HTR-8/SVneo (cell line): ENCODE data around the gene RFX3.

Experiments used
- DNase-seq: peaks from one replicate; pipeline ENCODE4 v3.0.0; 2011; ENCODE audit warnings: low spot score, mixed read lengths; ENCODE audit not compliant: insufficient read length
- FAIRE-seq: peaks from 2 replicates; lab custom pipeline; 2011; peaks lifted over from hg19 to GRCh38; lab: Jason Lieb, UNC

Gene RFX3

DNA sequence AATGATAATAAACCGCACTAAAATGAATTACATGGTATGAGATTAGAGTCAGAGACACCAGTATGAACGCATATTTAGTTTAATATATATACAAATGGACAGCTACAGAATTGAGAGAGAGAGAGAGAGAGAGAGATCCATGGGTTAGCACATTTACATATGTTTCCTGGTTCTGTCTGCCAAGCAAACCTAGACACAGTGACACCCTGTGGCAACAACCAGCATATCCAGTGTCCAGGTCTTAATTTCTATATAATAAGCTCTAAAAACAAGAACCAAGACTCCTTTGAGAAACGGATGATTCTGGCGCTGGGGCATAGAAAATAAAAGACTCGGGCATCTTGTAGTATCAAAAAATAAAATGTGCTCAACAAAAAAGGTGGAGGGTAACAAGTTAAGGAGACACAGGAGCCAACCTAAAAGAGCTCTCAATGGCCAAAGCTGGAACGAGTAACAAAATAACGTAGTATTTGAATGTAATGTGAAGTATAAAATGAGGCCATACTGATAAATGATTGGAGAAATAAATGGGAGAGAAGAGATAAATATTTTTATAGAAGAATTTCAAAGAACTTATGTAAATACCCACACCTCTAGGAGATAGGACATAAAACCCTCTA is 84.5 kb downstream of the RFX3 start:
- no peak for FAIRE-seq

DNA sequence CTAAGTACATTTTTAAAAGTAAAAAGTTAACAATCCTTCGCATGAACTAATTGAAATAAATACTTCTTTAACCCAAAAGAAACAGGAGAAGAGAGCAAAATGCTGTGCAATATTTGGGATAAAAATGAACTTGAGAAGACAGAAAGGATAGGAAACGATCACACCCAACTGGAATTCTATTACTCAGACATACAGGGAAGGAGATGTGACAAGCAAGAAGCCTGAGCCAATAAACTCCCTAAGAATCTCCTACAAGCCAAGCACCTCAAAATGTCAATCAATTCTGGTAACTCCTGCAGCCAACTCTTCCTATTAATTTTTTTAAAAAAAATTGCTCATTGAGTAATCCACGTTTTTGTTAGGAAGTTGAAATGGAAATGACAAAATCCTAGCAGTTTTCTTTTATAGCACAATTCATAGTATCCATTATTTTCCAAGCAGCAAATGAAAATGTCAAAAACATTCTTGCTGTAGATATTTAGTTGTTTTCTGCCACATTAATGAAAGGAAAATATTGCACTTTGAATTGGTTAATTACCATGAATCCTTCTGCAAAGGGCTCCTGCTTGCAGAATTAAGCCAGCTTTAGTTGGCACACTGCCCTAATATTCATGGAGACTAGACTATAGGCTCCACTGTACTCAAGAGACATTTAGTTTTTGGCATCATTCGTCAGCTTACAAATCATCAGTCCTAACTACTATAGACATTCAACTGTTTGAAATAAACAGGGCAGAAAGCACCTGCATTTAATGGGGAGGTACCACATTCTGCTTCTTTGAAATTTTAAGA is 89.0 kb downstream of the RFX3 start:
- peak; percentile 13 for DNase-seq

More for the DNA sequence above, 84.5 kb downstream of the RFX3 start:
- DNase-seq, result peak; percentile 28

DNA sequence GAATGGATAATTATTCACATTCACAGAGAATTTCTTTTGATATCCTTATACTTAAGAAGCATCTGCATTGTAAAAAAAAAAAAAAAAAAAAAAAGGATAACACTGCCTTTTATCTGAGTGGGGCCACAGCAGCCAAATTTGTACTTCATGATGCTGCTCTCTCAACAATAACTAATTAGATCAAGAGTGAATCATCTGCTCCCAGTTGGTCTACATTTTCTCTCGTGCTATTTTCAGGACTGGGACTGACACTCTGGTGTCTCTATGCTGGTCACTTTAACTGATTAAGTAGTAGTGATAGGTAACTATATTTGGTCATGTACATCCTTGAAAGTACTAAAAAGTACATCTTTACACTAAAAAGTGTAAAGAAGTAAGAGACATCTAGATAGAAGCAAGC is 90.1 kb downstream of the RFX3 start:
- DNase-seq, result no peak
- FAIRE-seq, result no peak

More for the DNA sequence above, 89.0 kb downstream of the RFX3 start:
- no peak for FAIRE-seq

DNA sequence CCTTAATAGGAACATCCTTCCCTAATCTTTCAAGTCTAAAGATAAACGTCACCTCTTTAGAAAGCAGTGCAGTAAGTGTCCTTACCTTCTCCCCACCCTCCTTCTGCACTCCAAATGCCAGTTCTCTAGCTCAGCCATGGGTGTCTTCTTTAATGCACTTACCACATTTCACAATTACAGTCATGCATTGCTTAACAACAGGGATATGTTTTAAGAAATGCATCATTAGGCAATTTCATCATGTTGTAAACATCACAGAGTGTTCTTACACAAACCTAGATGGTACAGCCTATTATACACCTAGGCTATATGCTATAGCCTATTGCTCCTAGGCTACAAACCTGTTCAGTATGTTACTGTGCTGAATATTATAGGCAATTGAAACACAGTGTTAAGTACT is 91.2 kb downstream of the RFX3 start:
- FAIRE-seq, result no peak

DNA sequence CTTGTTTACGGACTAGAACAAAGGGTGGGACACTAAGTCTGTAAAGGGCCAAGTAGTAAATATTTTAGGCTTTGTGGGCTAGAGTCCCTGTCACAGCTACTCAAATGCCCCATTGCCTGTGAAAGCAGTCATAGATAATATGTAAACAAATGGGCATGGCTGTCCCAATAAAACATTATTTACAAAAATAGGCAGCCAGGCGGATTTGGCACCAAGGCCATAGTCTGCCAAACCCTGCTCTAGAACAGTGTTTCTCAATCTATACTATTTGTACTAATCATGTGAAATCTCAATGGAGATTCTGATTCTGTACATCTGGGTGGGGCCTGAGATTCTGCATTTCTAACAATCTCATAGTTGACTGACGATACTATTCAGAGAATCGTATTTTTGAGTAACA is 92.0 kb downstream of the RFX3 start:
- FAIRE-seq (no peak), DNase-seq (no peak)

More for the DNA sequence above, 91.2 kb downstream of the RFX3 start:
- no peak for DNase-seq

DNA sequence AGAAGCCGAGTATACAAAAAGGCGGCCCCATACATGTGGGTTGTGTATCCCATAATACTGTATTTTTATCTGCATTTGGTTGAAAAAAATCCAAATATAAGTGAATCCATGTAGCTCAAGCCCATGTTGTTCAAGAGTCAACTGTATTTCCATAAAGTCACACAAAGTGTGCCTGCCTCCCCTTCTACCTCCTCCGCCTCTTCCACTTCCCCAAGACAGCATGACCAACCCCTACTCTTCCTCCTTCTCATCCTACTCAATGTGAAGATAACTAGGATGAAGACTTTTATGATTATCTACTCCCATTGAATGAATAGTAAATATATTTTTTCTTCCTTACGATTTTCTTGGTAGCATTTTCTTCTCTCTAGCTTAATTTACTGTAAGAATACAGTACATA is 92.7 kb downstream of the RFX3 start:
- no peak for FAIRE-seq

DNA sequence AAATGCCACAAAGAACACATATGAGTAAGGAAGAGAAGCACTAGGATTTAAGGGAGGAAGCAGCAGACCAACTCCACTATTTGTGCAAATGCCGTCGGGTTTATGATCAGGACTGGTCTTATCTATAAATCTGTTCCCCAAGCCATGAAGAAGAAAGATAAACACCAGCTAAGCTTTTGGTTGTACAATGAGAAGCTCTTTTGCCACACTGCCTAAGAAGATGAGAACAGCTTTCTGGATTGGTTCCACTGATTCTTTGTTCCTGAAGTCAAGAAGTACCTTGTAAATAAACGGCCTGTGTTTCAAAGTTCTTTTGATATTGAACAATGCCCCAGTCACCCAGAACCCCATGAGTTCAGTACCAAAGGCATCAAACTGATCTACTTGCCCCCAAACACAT is 93.9 kb downstream of the RFX3 start:
- no peak for DNase-seq
- no peak for FAIRE-seq

More for the DNA sequence above, 92.7 kb downstream of the RFX3 start:
- no peak for DNase-seq

DNA sequence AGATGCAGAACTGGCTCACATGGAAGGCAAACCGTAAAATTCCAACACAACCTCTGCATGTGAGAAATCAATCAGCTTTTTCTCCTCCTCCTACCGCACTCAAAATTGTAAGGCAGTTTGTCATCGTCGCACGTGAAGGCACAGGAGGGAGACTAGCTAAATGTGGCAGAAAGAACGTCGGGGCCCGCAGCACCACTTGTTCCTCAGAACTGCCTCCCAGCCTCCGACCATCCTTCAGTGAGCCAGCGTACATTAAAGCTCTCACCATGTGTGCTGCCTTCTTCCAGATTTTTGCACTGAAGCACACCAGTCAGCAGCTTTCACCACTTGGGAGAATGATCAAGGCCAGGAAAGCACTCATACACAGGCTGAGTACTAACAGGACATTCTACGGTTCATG is 105.9 kb downstream of the RFX3 start:
- no peak for FAIRE-seq

DNA sequence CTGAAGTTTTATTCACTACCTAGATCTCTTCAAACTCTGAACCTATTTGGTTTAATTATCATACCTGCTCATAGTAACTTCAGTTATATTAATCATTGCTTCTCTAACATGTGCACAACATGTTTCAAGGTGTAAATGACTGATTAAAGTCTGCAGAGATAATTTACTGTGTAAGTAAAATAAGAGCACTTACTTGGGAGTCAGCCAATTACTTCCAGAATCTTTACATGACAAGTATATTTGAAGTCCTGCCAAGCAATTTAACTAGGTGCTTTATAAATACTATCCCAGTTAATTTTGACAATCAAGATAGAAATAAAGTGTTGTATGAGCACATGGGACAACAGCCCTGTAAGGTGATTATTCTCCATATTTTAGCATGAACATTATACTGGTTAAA is 109.9 kb downstream of the RFX3 start:
- no peak for DNase-seq
- FAIRE-seq, result no peak

More for the DNA sequence above, 105.9 kb downstream of the RFX3 start:
- no peak for DNase-seq

DNA sequence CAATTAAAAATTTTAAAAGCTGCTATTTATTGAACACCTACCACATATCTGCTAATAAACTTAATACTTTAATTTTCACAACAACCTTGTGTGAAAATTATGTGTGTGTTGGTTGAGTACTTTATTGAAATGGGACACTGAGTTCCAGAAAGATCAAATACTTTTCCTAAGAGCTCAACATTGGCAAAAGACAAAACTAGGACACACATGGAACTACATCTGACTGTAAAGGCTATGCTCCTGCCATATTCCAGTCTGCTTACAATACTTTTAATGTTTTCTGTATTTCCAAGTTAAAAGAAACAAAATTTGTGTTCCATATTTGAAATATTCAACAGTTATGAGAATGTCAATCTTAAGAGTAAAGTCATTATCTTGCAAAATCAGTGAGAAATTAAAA is 111.8 kb downstream of the RFX3 start:
- DNase-seq (no peak), FAIRE-seq (no peak)

DNA sequence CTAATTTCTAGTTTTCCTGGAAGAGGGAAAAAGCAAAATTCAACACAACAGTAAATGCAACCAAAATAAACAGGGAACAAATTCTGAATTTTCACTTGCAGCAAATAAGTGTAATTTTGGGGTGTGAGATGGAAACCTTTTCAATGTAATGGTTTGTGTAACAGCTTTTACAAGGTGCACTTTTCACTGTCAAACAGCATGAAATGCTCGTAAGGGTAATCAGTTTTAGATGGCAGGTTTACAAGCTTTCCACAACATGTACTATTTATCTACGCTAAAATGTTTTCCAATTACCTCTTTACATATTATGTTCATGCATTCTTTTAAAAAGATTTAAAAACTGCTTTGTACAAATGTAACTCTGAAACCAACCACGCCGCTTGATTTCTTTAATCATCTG is 115.3 kb downstream of the RFX3 start:
- FAIRE-seq, result no peak
- DNase-seq, result no peak

DNA sequence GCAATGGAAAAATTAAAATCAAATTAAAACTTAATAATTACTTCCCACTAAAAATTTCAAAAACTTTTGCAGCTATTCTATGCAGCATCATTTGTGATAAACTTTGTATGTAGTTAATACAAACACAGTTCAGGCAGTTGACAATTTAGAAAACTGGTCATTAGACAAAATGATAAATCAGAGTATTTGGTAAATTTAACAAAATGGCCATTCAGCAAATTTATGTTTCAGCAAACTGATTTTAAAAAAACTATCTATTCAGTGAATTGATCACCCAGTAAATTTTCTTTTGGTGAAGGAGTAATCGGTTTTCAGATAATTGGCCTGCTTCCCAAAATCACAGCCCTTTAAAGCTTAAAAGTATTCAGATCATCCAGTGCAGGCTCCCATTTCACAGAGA is 116.3 kb downstream of the RFX3 start:
- DNase-seq (no peak), FAIRE-seq (no peak)

DNA sequence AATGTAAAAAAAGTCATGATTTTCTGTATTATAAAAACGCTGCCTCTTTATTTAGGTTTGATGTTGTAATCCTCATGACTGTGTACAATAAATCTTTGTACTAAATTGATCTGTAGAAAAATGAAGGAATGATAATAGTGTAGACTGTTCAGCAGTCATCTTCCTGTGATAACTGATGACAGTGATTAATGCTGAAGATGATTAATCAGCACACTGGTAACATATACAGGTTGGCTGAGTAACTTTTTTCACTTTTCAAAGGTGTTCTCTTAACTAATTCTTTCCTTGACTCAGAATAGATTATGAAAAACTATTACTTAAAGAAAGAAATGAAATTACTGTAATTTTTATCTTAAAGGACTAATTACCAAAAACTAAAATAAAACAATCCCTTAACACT is 122.5 kb downstream of the RFX3 start:
- no peak for FAIRE-seq
- no peak for DNase-seq

DNA sequence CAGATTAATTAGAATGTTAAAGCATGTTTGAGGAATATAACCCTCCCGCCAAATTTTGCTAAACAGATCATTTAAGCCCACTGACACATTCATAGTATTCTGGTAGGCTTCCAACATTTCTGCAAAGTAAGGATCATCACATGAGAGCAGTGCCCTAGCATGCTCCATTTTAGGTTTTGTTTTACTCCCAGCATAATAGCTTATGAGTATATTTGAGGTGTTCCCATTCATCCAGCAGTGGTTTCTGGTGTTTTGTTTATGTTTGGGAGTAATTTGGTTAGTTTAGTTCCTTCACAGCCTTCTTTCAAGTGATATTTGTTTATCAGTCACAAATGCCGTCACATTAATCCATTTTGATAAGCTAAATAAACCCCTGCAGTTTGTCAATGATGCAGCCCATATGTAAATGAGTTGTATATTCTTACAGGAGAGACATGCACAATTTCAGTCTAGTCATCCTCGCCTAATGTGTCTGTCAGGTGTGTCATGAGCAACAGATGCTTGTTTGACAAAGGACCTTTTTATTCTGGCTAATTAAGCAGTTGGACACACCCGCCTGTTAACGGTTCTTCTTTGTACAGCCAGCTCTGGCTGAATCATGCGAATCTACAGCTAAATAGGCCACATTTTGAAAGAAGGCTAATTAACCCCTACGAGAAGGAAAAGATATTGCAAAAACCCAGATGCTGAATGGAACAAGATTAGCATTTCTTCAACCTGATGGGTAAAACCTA is 124.4 kb downstream of the RFX3 start:
- FAIRE-seq (no peak), DNase-seq (no peak)

DNA sequence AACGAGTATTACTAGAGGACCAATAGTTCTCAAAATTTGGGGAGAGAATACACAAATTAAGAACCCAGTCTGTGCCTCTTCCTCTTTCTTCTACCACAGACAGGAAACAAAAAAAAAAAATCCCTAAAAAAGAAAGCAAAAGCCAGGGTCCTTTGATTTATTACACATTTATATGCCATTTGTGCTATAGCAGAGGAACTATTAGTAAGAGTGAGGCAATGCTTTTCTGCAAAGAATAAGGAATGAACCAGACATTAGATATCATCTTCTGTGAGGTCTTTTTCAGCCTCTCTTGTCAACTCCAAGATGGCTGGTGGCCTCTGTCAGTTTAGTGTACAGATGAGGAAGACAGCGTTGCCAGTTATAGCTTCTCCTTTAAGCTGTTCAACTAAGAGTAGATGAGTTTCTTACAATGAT is 127.6 kb downstream of the RFX3 start:
- FAIRE-seq (no peak), DNase-seq (no peak)

DNA sequence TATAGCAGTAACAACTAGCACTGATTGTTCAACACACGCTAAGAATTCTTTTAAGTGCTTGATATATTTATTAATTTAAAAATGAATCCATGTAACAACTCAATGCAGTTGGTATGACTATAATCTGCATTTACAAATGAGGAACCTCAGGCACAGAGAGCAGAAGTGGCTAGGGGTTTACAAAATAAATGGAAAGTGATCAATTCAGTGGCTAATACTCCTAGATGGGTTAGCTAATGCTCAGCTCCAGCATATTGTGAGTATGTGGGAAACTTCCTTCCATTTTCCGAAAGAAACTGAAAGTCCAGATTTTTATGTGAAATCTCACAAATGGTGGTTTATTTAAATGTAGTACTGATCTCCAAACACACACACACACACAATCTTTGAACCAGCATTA is 128.0 kb downstream of the RFX3 start:
- no peak for DNase-seq
- FAIRE-seq, result no peak

DNA sequence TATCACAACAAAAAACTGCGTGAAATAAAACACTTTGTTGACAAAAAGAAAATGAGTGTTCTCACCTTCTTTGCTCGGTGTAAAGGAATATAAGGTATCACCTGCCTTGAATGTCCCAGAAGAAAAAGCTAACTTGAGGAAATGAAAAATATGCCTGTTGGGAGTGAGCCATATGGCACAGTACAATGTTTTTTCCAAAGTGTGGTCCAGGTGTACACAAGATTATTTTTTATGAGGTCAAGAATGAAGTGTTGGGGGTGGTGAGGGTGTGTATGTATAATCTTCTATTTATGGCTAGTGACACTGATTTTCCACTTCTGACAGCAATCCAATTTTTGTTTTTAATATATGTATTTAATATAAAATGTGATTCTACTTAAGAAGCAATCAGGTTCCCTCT is 134.4 kb downstream of the RFX3 start:
- no peak for DNase-seq
- FAIRE-seq, result no peak

DNA sequence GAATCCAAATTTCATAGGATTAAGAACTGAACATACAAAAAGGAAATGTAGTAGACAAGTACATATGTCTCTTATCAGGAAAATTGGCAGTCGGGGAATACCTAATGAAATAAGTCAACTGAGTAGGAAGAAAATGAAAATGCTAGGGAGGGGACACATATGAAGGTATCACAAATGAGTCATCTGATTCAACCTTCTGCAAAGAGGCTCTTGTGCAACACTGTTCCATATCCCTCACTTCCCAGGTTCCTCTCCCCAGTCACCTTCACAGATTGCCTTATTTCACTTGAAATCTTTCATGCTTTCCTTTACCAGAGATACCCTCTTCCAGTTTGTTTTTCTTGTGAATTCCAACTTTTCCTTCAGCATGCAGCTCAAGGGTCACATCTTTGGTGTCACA is 139.0 kb downstream of the RFX3 start:
- no peak for DNase-seq
- FAIRE-seq, result no peak

DNA sequence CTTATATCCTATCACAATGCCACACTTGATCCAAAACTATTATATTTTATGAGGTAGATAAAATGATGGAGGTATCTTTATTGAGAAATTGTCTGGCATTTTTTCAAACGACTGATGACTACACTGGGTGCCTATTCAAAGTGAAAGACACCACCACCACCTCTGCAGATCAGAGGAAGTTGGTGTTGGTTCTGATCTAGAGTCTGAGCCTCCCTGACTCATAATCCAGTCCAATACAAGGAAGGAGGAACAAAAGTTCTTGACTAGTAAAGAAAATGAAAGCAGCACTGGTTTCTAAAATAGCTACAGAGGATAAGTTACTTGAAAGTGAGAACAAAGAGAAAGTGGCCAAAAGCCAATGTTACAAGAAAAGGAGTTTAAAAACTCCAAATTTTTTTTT is 139.9 kb downstream of the RFX3 start:
- FAIRE-seq (no peak), DNase-seq (no peak)

DNA sequence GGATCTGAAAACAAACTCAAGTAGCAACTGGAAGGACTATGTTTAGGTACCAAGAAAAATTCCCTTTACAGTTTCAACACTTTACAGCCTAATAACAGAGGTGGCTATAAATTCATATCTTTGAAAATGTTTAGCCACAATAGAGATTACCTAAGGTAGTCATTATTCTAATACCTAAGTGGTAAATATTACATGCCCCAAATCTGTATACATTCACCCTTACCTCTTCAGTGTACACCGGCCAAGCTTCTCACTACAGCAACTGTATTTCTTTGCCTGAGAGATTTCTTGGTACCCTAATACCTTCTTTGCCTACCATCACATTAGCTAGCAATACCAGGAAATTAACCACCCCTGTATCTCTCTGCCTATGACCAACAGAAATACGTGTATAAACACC is 154.0 kb downstream of the RFX3 start:
- DNase-seq (no peak), FAIRE-seq (no peak)

DNA sequence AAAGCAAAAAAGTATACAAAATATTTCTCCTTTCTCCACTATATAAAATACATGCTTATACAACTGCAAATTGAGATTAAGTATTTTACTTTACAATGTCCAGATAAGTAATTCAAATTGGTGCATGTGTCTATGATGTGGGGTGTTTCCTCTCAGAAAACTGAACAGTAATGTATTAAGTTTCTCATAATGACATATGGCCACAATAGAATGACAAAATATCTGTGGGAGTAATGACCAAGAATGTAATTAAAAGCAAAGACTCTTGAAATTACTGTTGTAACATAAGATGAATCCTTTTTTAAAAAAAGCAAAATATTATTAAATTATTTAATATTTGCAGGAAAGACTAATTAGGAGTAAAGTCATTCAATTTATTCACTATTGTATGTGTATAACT is 155.1 kb downstream of the RFX3 start:
- no peak for FAIRE-seq
- no peak for DNase-seq
